GM06990 (cell line): Measurements from ENCODE around the gene RIMKLB.

Experiments used
- DNase-seq: peaks from one replicate; pipeline ENCODE4 v3.0.0-alpha.2; 2011; ENCODE audit not compliant: insufficient read length; ENCODE audit errors: extremely low read depth
- H3K27me3 ChIP-seq: replicated peaks from 2 replicates; pipeline ENCODE4 v1.6.0; 2011; ENCODE audit warnings: low read length; ENCODE audit not compliant: control insufficient read depth, insufficient read depth
- H3K36me3 ChIP-seq: 2 replicates; pipeline ENCODE4 v1.5.1; 2011; ENCODE audit warnings: low read length; ENCODE audit not compliant: control insufficient read depth, insufficient read depth
- H3K4me3 ChIP-seq: replicated peaks from 2 replicates; pipeline ENCODE4 v1.5.1; 2011; ENCODE audit warnings: low read depth, mild to moderate bottlenecking, control low read depth, low read length
- CTCF ChIP-seq: IDR thresholded peaks from 2 replicates; pipeline ENCODE4 v1.5.1; 2011; ENCODE audit warnings: low read length, control low read depth, mild to moderate bottlenecking, inconsistent platforms; ENCODE audit not compliant: insufficient read depth, poor library complexity, severe bottlenecking

RIMKLB gene

GRCh38 chr12:8831116-8831515 is 133.3 kb downstream of the RIMKLB start:
- H3K36me3 ChIP-seq: no peaks in the 10 kb centered on the region
- no peaks in the 10 kb centered on the region for H3K27me3 ChIP-seq
- no peak overlapping the region for H3K4me3 ChIP-seq
- no peak for TF ChIP-seq CTCF
- no peak for DNase-seq

- Histone ChIP-seq H3K27me3 (no peaks in the 10 kb centered on the region), H3K4me3 (no peak overlapping the region), H3K36me3 (no peaks in the 10 kb centered on the region)
- TF ChIP-seq CTCF: no peak
- no peak for DNase-seq
Observed at GRCh38 chr12:8832500-8832899, 134.7 kb downstream of the RIMKLB start.
